Subcutaneous adipose tissue (tissue), 4 donors: ENCODE measurements around the gene ADAMTS5. TPM values are rescaled to one million over a fixed set of nuclear protein-coding genes. Genes with fewer than 3 reads are reported as not detected.

Experiments used
- CTCF ChIP-seq: fragments of 450-650 bp; IDR thresholded peaks from one replicate; pipeline ENCODE4 v1.5.1; 2016; ENCODE audit warnings: low read depth, mild to moderate bottlenecking, control low read depth, antibody characterized with exemption, moderate library complexity
- total RNA-seq, 4 donors: library from RNA; depleted of rRNA; stranded (reverse); fragments of >200 nt; gene quantifications; one replicate each; pipeline ENCODE4 v1.1.0, GENCODE V29; 2016

ADAMTS5 gene
- total RNA-seq, 4 donors from 2014 or later, result 52.6 to 155 (median 133) TPM

GRCh38 chr21:26888931-26889330 lies 78.0 kb downstream of the ADAMTS5 start:
- no peak for TF ChIP-seq CTCF

- no peak for TF ChIP-seq CTCF
Observed at GRCh38 chr21:26888256-26888655, 78.6 kb downstream of the ADAMTS5 start.

- no peak for TF ChIP-seq CTCF
Observed at GRCh38 chr21:26887251-26887650, 79.6 kb downstream of the ADAMTS5 start.

- TF ChIP-seq CTCF, result no peak
Observed at GRCh38 chr21:26884436-26884835, 82.5 kb downstream of the ADAMTS5 start.

GRCh38 chr21:26883768-26884167 lies 83.1 kb downstream of the ADAMTS5 start:
- TF ChIP-seq CTCF, result no peak

GRCh38 chr21:26881504-26882228 lies 85.2 kb downstream of the ADAMTS5 start:
- TF ChIP-seq CTCF, result no peak

- TF ChIP-seq CTCF, result no peak
Observed at GRCh38 chr21:26877018-26877417, 89.9 kb downstream of the ADAMTS5 start.
